Fibroblast of skin of abdomen (primary cell): ENCODE results near the gene ACSL3.

Experiments
- DNase-seq: peaks from one replicate; pipeline ENCODE4 v3.0.0-alpha.2; 2013

ACSL3 gene

GRCh38 chr2:222943820-222944219 lies 83.0 kb downstream of the ACSL3 start:
- peak; percentile 20 for DNase-seq

GRCh38 chr2:222944552-222944951 lies 83.7 kb downstream of the ACSL3 start:
- peak; percentile 24 for DNase-seq

GRCh38 chr2:222944971-222945740 lies 84.3 kb downstream of the ACSL3 start:
- no peak for DNase-seq

GRCh38 chr2:222945887-222946286 lies 85.1 kb downstream of the ACSL3 start:
- DNase-seq: peak; percentile 24

GRCh38 chr2:222946700-222947287 lies 86.0 kb downstream of the ACSL3 start:
- peak; percentile 36 for DNase-seq

- no peak for DNase-seq
These were observed 88.2 kb downstream of the ACSL3 start for GRCh38 chr2:222949073-222949472.

- no peak for DNase-seq
These were observed 89.0 kb downstream of the ACSL3 start for GRCh38 chr2:222949690-222950323.

- peak; percentile 92 for DNase-seq
These were observed 89.9 kb downstream of the ACSL3 start for GRCh38 chr2:222950638-222951285.

GRCh38 chr2:222952204-222952603 lies 91.4 kb downstream of the ACSL3 start:
- no peak for DNase-seq

- DNase-seq: no peak
These were observed 94.2 kb downstream of the ACSL3 start for GRCh38 chr2:222955008-222955407.

GRCh38 chr2:222959358-222959757 lies 98.5 kb downstream of the ACSL3 start:
- DNase-seq: peak; percentile 93

GRCh38 chr2:222960126-222960525 lies 99.3 kb downstream of the ACSL3 start:
- peak; percentile 70 for DNase-seq

- DNase-seq: no peak
These were observed 102.8 kb downstream of the ACSL3 start for GRCh38 chr2:222963641-222964040.

GRCh38 chr2:222964376-222965031 lies 103.7 kb downstream of the ACSL3 start:
- DNase-seq: no peak

- no peak for DNase-seq
These were observed 104.7 kb downstream of the ACSL3 start for GRCh38 chr2:222965555-222965954.

- no peak for DNase-seq
These were observed 107.8 kb downstream of the ACSL3 start for GRCh38 chr2:222968550-222969155.

- DNase-seq: peak; percentile 67
These were observed 108.7 kb downstream of the ACSL3 start for GRCh38 chr2:222969491-222969890.

GRCh38 chr2:222972420-222972819 lies 111.6 kb downstream of the ACSL3 start:
- no peak for DNase-seq

- no peak for DNase-seq
These were observed 112.4 kb downstream of the ACSL3 start for GRCh38 chr2:222973237-222973636.

- DNase-seq: no peak
These were observed 112.9 kb downstream of the ACSL3 start for GRCh38 chr2:222973733-222974132.

- DNase-seq: peak; percentile 21
These were observed 115.8 kb downstream of the ACSL3 start for GRCh38 chr2:222976521-222977061.

GRCh38 chr2:222977121-222977520 lies 116.3 kb downstream of the ACSL3 start:
- no peak for DNase-seq
